VCaP (cell line): ENCODE data around the gene ZNF593.

Experiments
- H3K27ac ChIP-seq: fragments of 450-650 bp; 2 replicates; pipeline ENCODE4 v1.5.1; 2017
- TF ChIP-seq, protein P1 (sequence below): fragments of 450-650 bp; conservative IDR thresholded peaks from 2 replicates; pipeline ENCODE4 v1.5.1; 2017; ENCODE audit warnings: mild to moderate bottlenecking, moderate library complexity

Gene ZNF593

GRCh38 chr1:26168410-26169197 is 1.1 kb upstream of the ZNF593 start, which contains the start of gene C1orf232:
Gene C1orf232, minus strand, starts transcription at chr1:26168963. Its CDS starts 464 bp downstream, at chr1:26168499.
- TF ChIP-seq, protein P1, sequence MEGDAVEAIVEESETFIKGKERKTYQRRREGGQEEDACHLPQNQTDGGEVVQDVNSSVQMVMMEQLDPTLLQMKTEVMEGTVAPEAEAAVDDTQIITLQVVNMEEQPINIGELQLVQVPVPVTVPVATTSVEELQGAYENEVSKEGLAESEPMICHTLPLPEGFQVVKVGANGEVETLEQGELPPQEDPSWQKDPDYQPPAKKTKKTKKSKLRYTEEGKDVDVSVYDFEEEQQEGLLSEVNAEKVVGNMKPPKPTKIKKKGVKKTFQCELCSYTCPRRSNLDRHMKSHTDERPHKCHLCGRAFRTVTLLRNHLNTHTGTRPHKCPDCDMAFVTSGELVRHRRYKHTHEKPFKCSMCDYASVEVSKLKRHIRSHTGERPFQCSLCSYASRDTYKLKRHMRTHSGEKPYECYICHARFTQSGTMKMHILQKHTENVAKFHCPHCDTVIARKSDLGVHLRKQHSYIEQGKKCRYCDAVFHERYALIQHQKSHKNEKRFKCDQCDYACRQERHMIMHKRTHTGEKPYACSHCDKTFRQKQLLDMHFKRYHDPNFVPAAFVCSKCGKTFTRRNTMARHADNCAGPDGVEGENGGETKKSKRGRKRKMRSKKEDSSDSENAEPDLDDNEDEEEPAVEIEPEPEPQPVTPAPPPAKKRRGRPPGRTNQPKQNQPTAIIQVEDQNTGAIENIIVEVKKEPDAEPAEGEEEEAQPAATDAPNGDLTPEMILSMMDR: no peak
- H3K27ac ChIP-seq: peak within 1 kb of the TSS; percentile 82

GRCh38 chr1:26169198-26169554 is 532 bp upstream of the ZNF593 start:
- H3K27ac ChIP-seq: peak overlapping the region; percentile 82

DNA sequence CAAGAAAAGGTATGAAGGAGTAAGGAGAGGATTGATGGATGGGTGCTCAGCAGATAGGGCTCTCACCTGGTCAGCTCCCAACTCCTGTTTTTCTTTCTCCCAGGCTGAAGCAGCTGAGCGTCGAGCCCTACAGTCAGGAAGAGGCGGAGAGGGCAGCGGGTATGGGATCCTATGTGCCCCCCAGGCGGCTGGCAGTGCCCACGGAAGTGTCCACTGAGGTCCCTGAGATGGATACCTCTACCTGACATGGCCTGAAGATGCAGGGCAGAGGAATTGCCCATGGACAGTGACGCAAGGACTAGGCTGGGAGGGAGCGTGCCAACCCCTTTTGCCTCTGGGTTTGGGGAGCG is 739 bp downstream of the ZNF593 start:
- TF ChIP-seq, protein P1: no peak
- H3K27ac ChIP-seq: peak overlapping the region; percentile 82

More at GRCh38 chr1:26169198-26169554, 532 bp upstream of the ZNF593 start:
- TF ChIP-seq, protein P1: no peak

- TF ChIP-seq, protein P1: no peak
- peak within 1 kb of the TSS; percentile 82; the same call in 1 of the 2 replicates for H3K27ac ChIP-seq
Observed at GRCh38 chr1:26171084-26172072, 1.7 kb downstream of the ZNF593 start, which contains the start of gene ZNF593OS. Gene ZNF593OS, minus strand, starts transcription at chr1:26171832. Its CDS starts 171 bp downstream, at chr1:26171661.

GRCh38 chr1:26175346-26175745 is 5.6 kb downstream of the ZNF593 start:
- H3K27ac ChIP-seq: no peak overlapping the region

GRCh38 chr1:26177182-26177684 is 7.5 kb downstream of the ZNF593 start, which contains the start of gene CNKSR1:
Gene CNKSR1, plus strand, starts transcription at chr1:26177491. Its CDS starts 57 bp downstream, at chr1:26177548.
- TF ChIP-seq, protein P1: peak; percentile 65
- peak within 1 kb of the TSS; percentile 74 for H3K27ac ChIP-seq

More at GRCh38 chr1:26175346-26175745, 5.6 kb downstream of the ZNF593 start:
- TF ChIP-seq, protein P1: no peak
